ENCODE data around the gene EPB41L4A. TPM values are rescaled to one million over a fixed set of nuclear protein-coding genes. Genes with fewer than 3 reads are reported as not detected.

EPB41L4A gene
- total and polyA plus RNA-seq, 2 experiments from 2014 or later = 10.5 to 14.4 TPM

GRCh38 chr5:112165399-112165798 lies 253.7 kb downstream of the EPB41L4A start:
- no peak for TF ChIP-seq CTCF (IDR thresholded peaks at IDR 0.05; ENCODE audit: low read depth, low read length)
- H3K9me3 ChIP-seq (ENCODE audit: low read depth) = no peaks in the 10 kb centered on the region
- H3K36me3 ChIP-seq = peaks cover 17% of the 10 kb centered on the region
- peak overlapping the region; percentile 87 for H3K27ac ChIP-seq
- H3K4me1 ChIP-seq (ENCODE audit: low read depth) = peaks cover 16% of the 10 kb centered on the region
- no peak for DNase-seq (ENCODE audit: low read depth in 1 of 2, low spot score in 1 of 2)
- no peaks in the 10 kb centered on the region for H3K27me3 ChIP-seq
- H3K4me3 ChIP-seq = no peak overlapping the region

- Histone ChIP-seq H3K4me3 (no peak overlapping the region), H3K4me1 (ENCODE audit: low read depth) (peaks cover 30% of the 10 kb centered on the region), H3K27ac (no peak overlapping the region), H3K27me3 (no peaks in the 10 kb centered on the region), H3K36me3 (peaks cover 17% of the 10 kb centered on the region), H3K9me3 (ENCODE audit: low read depth) (no peaks in the 10 kb centered on the region)
- DNase-seq (ENCODE audit: low read depth in 1 of 2, low spot score in 1 of 2) = no peak
- TF ChIP-seq CTCF (IDR thresholded peaks at IDR 0.05; ENCODE audit: low read depth, low read length) = no peak
These were observed 255.6 kb downstream of the EPB41L4A start for GRCh38 chr5:112163435-112163834.

- no peak overlapping the region for H3K27ac ChIP-seq
These were observed 257.7 kb downstream of the EPB41L4A start for GRCh38 chr5:112161392-112161748.

GRCh38 chr5:112160652-112161391 lies 258.3 kb downstream of the EPB41L4A start:
- no peaks in the 10 kb centered on the region for H3K9me3 ChIP-seq (ENCODE audit: low read depth)
- peaks cover 24% of the 10 kb centered on the region for H3K4me1 ChIP-seq (ENCODE audit: low read depth)
- H3K27ac ChIP-seq = peak overlapping the region; percentile 81
- peak; percentile 91 to 95 for DNase-seq (ENCODE audit: low read depth in 1 of 2, low spot score in 1 of 2)
- peak overlapping the region; percentile 62 for H3K4me3 ChIP-seq
- peak; percentile 99 for TF ChIP-seq CTCF (IDR thresholded peaks at IDR 0.05; ENCODE audit: low read depth, low read length)
- H3K27me3 ChIP-seq = no peaks in the 10 kb centered on the region
- H3K36me3 ChIP-seq = peaks cover 17% of the 10 kb centered on the region

More at GRCh38 chr5:112161392-112161748, 257.7 kb downstream of the EPB41L4A start:
- Histone ChIP-seq H3K4me1 (ENCODE audit: low read depth) (peaks cover 29% of the 10 kb centered on the region), H3K36me3 (peaks cover 17% of the 10 kb centered on the region), H3K4me3 (peak overlapping the region; percentile 62), H3K9me3 (ENCODE audit: low read depth) (no peaks in the 10 kb centered on the region), H3K27me3 (no peaks in the 10 kb centered on the region)
- no peak for DNase-seq (ENCODE audit: low read depth in 1 of 2, low spot score in 1 of 2)
- no peak for TF ChIP-seq CTCF (IDR thresholded peaks at IDR 0.05; ENCODE audit: low read depth, low read length)

- H3K4me3 ChIP-seq = no peak overlapping the region
- H3K4me1 ChIP-seq (ENCODE audit: low read depth) = peaks cover 21% of the 10 kb centered on the region
- H3K27me3 ChIP-seq = no peaks in the 10 kb centered on the region
- H3K9me3 ChIP-seq (ENCODE audit: low read depth) = no peaks in the 10 kb centered on the region
- no peak for TF ChIP-seq CTCF (IDR thresholded peaks at IDR 0.05; ENCODE audit: low read depth, low read length)
- peak; percentile 59 to 82 for DNase-seq (ENCODE audit: low read depth in 1 of 2, low spot score in 1 of 2)
- peaks cover 17% of the 10 kb centered on the region for H3K36me3 ChIP-seq
- H3K27ac ChIP-seq = no peak overlapping the region
These were observed 259.6 kb downstream of the EPB41L4A start for GRCh38 chr5:112159435-112159834.

Data from cardiac muscle cell (in vitro differentiated cells and primary cell).